ENCODE data around the gene NPPB.

NPPB gene

DNA sequence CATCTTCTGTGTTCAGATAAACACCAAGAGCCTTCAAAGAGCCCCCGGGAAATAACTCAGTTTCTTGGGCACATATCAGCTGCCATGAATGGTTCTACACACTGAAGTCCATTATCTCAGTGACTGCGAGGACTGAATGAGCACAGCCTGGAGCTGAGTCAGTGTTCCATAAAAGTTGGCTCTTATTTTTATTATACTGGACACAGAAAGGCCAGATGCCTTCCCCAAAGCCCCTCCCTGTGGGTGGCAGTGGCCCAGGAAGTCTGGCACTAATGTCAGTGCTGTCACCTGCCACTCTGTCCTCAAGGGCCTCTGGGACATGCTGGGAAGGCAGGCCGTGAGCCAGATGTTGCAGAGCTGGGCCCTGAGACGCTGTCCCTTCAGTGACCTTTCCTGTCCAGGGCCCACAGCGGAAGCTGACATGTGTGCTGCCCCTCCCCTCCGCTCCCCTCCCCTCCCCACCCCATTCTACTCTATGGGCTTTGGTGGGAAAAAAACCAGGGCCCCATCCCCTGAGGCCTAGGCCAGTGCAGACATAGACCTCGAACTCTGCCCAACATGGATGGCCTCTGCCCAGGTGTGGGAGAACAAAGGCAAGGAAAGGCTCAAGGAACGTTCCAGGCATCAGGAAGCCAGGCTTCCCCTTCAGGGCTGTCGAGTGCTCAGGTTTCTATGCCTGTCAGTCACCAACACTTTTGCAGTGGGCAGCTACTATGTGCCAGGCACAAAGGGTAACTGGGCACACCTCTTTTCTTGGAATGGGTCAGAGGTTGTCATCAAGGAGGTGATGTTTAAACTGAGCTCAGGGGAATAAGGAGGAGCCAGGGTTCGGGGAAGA, 22.4 kb upstream of the NPPB start:
- DNase-seq (ENCODE audit: low read depth), result no peak

- no peak for DNase-seq (ENCODE audit: low read depth)
Measured at GRCh38 chr1:11880181-11880575, 21.4 kb upstream of the NPPB start.

DNA sequence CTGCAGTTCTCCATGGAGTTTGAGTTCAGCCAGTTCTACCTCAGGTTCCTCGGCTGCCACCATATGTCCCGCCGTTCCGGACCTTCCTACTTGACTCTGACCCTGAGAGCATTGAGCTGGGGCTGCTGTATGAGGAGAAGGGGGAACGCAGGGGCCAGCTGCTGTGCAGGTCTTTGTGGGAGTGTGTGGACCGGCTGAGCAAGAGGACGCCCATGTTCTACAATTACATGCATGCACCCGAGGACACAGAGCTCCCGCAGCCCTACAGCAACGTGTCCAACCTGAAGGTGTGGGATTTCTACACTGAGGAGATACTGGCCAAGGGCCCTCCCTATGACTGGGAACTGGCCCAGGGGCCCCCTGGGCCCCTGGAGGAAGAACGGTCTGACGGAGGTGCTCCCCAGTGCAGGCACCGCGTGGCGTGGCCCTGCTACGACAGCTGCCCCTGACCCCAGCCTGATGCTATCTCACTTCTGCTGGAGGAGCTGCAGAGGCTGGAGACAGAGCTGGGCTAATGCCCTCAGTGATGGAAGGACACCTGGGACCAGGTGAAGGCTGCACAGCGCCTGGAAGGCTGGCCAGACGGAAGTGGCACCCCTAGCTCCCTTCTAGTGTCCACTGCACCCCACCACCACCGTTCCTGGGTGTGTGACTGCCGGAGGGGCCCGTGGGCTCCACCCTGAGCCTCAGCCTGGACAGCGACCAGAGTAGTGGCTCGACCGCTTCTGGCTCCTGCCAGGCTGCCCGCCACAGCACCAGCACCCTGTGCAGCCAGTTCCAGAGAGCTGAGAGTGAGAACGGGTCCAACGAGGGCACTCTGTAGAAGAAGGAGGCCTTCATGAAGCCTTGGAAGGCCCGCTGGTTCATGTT, 20.8 kb upstream of the NPPB start:
- DNase-seq (ENCODE audit: low read depth), result no peak

GRCh38 chr1:11878891-11879190, 20.1 kb upstream of the NPPB start:
- no peak for DNase-seq (ENCODE audit: low read depth)

DNA sequence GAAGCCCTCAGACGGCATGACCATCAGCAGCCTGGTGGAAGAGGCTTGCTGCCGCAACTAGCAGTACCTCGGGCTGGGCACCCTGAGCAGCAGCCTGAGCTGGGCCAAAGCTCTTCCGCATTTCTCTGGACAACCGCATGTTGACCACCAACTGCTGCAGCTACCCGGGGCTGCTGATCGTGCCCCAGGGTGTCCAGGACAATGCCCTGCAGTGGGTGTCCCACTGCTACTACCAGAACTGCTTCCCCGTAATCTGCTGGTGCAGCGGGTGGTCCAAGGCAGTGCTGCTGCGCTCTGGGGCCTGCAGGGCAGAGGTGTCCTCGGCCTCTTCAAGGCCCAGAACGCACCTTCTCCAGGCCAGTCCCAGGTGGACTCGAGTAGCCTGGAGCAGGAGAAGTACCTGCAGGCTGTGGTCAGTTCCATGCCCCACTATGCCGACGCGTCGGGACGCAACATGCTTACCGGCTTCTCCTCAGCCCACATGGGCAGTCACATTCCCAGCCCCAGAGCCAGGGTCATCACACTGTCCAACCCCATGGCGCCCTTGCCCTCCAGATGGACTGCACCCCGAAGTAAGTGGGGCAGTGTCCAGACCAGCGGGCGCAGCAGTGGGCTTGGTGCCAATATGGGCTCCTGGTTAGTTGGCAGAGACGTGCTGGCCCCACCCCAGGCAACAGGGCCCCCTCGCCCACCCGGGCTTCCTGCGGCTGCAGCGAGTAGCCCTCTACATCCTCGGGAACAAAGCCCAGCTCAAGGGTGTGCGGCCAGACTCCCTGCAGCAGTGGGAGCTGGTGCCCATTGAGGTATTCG, 19.5 kb upstream of the NPPB start:
- DNase-seq (ENCODE audit: low read depth), result no peak

GRCh38 chr1:11877074-11877473, 18.3 kb upstream of the NPPB start:
- DNase-seq (ENCODE audit: low read depth), result no peak

DNA sequence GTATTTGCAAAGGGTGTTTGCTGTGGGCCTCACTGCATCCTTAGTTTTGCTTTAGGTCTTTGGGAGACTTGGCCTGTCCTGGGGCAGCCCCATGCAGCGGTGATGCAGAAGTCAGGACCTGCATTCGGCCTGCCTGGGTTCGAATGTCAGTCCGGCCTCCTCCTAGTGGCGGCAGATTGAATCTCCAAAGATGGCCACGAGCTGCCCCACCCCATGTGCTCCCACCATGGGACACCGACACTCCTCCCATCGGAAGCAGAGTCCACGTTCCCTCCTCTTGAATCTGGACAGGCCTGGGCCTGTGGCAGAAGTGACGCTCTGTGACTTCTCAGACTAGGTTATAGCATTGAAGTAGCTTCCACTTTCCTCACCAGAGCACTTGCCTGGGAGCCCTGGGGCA, 16.3 kb upstream of the NPPB start:
- no peak for DNase-seq (ENCODE audit: low read depth)

DNA sequence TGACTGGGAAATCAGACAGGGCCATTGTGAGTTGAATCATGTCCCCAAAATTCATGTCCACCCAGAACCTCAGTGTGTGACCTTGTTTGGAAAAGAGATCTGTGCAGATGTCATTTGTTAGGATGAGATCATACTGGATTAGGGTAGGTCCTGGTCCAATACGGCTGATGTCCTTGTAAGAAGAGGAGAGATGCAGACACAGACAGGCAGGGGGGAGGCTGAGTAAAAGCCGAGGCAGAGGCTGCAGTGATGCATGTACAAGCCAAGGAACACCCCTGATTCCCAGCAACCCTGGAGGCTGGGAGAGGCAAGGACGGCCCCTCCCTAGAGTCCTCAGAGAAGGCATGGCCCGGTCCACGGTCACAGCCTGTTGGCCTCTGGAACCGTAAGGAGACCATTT, 15.9 kb upstream of the NPPB start:
- no peak for DNase-seq (ENCODE audit: low read depth)

GRCh38 chr1:11874258-11874562, 15.5 kb upstream of the NPPB start:
- no peak for DNase-seq (ENCODE audit: low read depth)

DNA sequence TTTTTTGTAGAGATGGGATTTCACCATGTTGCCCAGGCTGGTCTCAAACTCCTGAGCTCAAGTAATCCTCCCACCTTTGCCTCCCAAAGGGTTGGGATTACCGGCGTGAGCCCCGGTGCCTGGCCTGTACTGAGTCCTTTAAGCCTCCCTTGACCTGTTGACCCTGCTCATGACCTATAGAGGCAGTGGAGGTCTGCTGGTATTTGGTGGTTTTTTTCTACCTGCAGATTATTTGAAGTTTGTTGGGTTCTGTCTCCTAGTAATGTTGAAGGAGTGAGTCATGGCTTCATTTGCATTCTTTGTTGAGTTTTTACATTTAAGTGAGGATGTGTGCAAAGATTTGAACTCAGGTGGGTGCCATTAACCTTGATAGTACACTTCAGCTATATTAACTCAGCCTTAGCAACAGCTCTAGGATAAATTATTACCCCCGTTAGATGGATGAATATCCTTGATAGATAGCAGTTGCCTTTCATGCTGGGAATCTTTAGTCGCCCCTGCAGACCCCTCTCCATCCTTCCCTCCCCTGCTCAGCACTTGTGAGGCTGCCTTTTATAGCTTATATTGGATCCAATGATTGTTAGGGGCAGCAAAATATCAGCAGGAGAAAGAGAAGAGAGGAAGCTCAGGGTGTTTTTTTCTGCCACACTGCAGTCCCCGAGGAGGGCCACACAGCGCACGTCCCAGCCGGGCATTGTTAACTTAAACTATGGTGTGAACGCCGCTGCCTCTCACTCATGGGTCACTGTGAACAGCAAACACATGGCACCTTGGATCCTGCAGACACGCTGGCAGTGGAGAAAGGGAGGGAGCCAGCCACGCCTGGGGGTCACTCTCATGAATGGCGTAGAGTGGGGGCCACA, 14.9 kb upstream of the NPPB start:
- no peak for DNase-seq (ENCODE audit: low read depth)

GRCh38 chr1:11872545-11872944, 13.8 kb upstream of the NPPB start:
- no peak for DNase-seq (ENCODE audit: low read depth)

- no peak for DNase-seq (ENCODE audit: low read depth)
Measured at GRCh38 chr1:11869650-11870207, 11.0 kb upstream of the NPPB start.

- DNase-seq (ENCODE audit: low read depth), result no peak
Measured at GRCh38 chr1:11869104-11869503, 10.4 kb upstream of the NPPB start.

- DNase-seq (ENCODE audit: low read depth), result no peak
Measured at GRCh38 chr1:11868331-11868980, 9.7 kb upstream of the NPPB start.

DNA sequence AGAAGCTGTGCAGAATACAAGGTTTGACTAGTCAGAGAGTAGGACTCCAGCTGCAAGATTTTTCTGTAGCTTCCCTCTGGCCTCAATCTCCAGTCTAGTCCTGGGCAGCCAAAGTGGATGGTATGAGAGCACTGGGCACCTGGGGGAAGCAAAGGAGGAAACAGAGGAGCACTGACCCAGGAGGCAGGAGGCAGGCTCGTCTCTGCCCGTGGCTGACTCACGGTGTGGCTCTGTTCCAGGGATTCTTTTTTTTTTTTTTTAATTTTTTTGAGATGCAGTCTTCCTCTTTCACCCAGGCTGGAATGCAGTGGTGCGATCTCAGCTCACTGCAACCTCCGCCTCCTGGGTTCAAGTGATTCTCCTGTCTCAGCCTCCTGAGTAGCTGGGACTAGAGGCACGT, 4.1 kb upstream of the NPPB start:
- DNase-seq (ENCODE audit: low read depth), result no peak

GRCh38 chr1:11860587-11860986, 1.8 kb upstream of the NPPB start:
- DNase-seq (ENCODE audit: low read depth), result no peak

DNA sequence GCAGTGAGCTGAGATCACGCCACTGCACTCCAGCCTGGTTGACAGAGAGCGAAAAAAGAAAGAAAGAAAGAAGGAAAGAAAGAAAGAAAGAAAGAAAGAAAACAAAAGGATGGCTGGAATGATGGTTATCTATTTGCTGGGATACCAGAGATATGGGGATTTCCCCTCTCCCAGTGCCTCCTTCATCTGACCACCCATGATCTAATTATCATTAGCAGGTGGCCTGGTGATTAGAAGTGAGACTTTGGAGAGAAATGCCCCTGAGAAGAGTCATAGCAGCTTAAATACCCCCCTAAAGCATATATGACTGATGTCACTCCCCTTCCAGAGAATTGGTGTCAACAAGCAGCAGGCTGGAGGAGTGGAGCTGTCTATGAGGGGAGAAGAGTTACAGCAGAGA, 1.3 kb upstream of the NPPB start:
- no peak for DNase-seq (ENCODE audit: low read depth)

DNA sequence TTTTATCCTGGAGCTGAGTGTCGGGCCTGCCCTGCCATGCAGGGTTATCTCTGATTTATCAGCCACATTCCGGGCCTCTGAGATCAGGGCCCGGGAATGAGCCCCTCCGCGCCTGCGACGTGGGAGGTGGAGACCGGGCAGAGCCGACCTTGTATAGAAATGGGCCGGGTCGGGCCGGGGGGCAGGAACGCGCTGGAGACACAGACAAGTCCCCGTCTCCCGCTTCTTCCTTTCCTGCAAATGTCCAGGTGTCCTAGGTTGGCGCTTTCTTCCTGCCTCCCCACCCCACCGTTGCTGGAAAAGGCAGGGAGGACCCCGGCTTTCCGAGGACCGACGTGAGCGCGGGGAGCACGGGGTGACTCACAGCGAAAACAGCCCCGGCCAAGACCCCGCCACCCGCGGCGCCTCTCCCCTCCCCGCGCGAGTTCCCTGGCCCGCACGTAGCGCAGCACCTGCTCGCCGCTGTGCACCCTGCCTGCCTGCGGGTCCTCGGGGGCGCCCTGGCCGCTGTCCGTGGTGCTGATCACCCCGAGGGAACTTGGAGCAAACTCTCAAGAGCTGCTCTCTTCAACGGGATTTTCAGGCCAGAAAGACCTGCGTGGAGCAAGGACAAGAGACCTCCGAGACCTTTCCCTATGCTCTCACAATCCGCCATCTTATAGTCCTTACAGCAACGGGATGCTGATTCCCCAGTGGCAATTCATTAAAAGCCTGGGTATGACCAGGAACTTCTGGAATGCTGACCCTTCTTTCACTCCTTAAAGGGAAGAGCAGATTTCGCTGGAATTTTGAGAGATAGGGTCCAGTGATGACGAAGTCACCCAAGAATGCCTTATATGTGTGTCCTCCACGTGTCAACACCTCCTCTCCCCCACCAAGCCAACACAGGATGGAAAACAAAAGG, 475 bp upstream of the NPPB start:
- peak; percentile 14 for DNase-seq (ENCODE audit: low read depth)

DNA sequence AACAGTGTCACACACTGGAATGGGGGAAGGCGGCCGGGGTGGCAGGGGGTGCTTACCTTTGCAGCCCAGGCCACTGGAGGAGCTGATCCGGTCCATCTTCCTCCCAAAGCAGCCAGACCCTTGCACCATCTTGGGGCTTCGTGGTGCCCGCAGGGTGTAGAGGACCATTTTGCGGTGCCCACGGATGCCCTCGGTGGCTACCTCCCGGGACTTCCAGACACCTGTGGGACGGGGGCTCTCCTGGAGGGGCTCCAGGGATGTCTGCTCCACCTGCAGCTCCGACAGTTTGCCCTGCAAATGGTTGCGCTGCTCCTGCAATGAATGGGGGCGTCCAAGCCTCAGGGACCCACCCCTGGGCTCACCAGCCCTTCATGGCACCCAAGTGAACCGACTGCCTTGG, 587 bp downstream of the NPPB start:
- no peak for DNase-seq (ENCODE audit: low read depth)
